HepG2 (cell line): ENCODE results near the gene ARPC1A. TPM values are rescaled to one million over a fixed set of nuclear protein-coding genes. Genes with fewer than 3 reads are reported as not detected.

Experiments used
- ATM ChIP-seq: fragments of 450-650 bp; IDR thresholded peaks from 2 replicates; pipeline ENCODE4 v1.7.1; 2017; ENCODE audit warnings: mild to moderate bottlenecking, borderline replicate concordance
- BHLHE40 ChIP-seq: IDR thresholded peaks from 2 replicates; pipeline ENCODE4 v1.6.1; 2011; ENCODE audit warnings: low read length, improper control_type of control experiment
- CREBL2 ChIP-seq: sonication (generic); formaldehyde crosslinking; IDR thresholded peaks from 2 replicates; pipeline ENCODE4 v1.8.1; 2023; ENCODE audit warnings: missing genetic modification reagents, mild to moderate bottlenecking, borderline replicate concordance
- GPN1 ChIP-seq: sonication (generic); formaldehyde crosslinking; IDR thresholded peaks from 2 replicates; pipeline ENCODE4 v1.5.1; 2020; ENCODE audit warnings: missing genetic modification reagents, borderline replicate concordance
- MTF2 ChIP-seq: sonication (generic); formaldehyde crosslinking; IDR thresholded peaks from 2 replicates; pipeline ENCODE4 v1.5.0; 2020; ENCODE audit warnings: missing genetic modification reagents, borderline replicate concordance
- MYNN ChIP-seq: sonication (generic); formaldehyde crosslinking; IDR thresholded peaks from 2 replicates; pipeline ENCODE4 v1.4.0; 2020; ENCODE audit warnings: mild to moderate bottlenecking, low read depth, missing genetic modification reagents
- NFATC3 ChIP-seq: sonication (generic); formaldehyde crosslinking; IDR thresholded peaks from 2 replicates; pipeline ENCODE4 v1.5.1; 2020; ENCODE audit warnings: mild to moderate bottlenecking, missing genetic modification reagents
- NFRKB ChIP-seq: fragments of 450-650 bp; IDR thresholded peaks from 2 replicates; pipeline ENCODE4 v1.6.1; 2017
- POGZ ChIP-seq: sonication (generic); formaldehyde crosslinking; IDR thresholded peaks from 2 replicates; pipeline ENCODE4 v1.4.0; 2020; ENCODE audit warnings: mild to moderate bottlenecking, missing genetic modification reagents
- STAT6 ChIP-seq: sonication (generic); formaldehyde crosslinking; IDR thresholded peaks from 2 replicates; pipeline ENCODE4 v1.4.0; 2020; ENCODE audit warnings: missing genetic modification reagents, mild to moderate bottlenecking, borderline replicate concordance
- TFAP4 ChIP-seq: sonication (generic); IDR thresholded peaks from 2 replicates; pipeline ENCODE4 v1.6.1; 2016; ENCODE audit warnings: low read depth, borderline replicate concordance
- ZNF441 ChIP-seq: sonication (generic); formaldehyde crosslinking; IDR thresholded peaks from 2 replicates; pipeline ENCODE4 v1.7.0; 2021; ENCODE audit warnings: missing genetic modification reagents, borderline replicate concordance
- ZNF841 ChIP-seq: sonication (generic); formaldehyde crosslinking; IDR thresholded peaks from 2 replicates; pipeline ENCODE4 v1.8.1; 2023; ENCODE audit warnings: missing genetic modification reagents, borderline replicate concordance
- ZNF883 ChIP-seq: sonication (generic); formaldehyde crosslinking; IDR thresholded peaks from 2 replicates; pipeline ENCODE4 v1.5.1; 2020; ENCODE audit warnings: mild to moderate bottlenecking, missing genetic modification reagents; ENCODE audit errors: not compliant biosample characterization
- polyA plus RNA-seq, 8 experiments: library from polyadenylated mRNA; depleted of rRNA in 3 of 8; stranded (reverse) in 7 of 8; unstranded in 1 of 8; fragments of >200 nt; fragmentation: Illumina TruSeq in 4 of 8; extraction: Trizol in 4 of 8; gene quantifications; 2 replicates each; pipeline versions ENCODE4 v1.2.1 to v1.2.3, GENCODE V29; 2011 to 2016; ENCODE audit warnings: low read depth in 4 of 8, missing spikeins in 1 of 8, mixed read lengths in 1 of 8; ENCODE audit not compliant: insufficient read depth in 1 of 8
- total RNA-seq, 5 experiments: library from RNA; depleted of rRNA; stranded (reverse); fragments of >200 nt; fragmentation: Illumina TruSeq; extraction: Trizol; gene quantifications; 2 replicates each; pipeline ENCODE4 v1.2.3, GENCODE V29; 2016; ENCODE audit warnings: low read depth in 1 of 5
- TF ChIP-seq, protein P1 (sequence below): sonication (generic); formaldehyde crosslinking; IDR thresholded peaks from 2 replicates; pipeline ENCODE4 v1.8.1; 2023; ENCODE audit warnings: mild to moderate bottlenecking, missing genetic modification reagents
- TF ChIP-seq, protein P2 (sequence below): sonication (generic); formaldehyde crosslinking; IDR thresholded peaks from 2 replicates; pipeline ENCODE4 v1.4.0; 2020; ENCODE audit warnings: mild to moderate bottlenecking, missing genetic modification reagents
- TF ChIP-seq, protein P3 (sequence below): sonication (generic); formaldehyde crosslinking; IDR thresholded peaks from 2 replicates; pipeline ENCODE4 v1.5.0; 2020; ENCODE audit warnings: mild to moderate bottlenecking, missing genetic modification reagents
- TF ChIP-seq, protein P4 (sequence below): sonication (generic); formaldehyde crosslinking; IDR thresholded peaks from 2 replicates; pipeline ENCODE4 v1.4.0; 2020; ENCODE audit warnings: missing genetic modification reagents

The ARPC1A gene
- total and polyA plus RNA-seq, 2 of the 13 experiments (the other 11 are each of a cell fraction or from before 2014, with no cell fraction given): 44.3 to 88.5 TPM

DNA sequence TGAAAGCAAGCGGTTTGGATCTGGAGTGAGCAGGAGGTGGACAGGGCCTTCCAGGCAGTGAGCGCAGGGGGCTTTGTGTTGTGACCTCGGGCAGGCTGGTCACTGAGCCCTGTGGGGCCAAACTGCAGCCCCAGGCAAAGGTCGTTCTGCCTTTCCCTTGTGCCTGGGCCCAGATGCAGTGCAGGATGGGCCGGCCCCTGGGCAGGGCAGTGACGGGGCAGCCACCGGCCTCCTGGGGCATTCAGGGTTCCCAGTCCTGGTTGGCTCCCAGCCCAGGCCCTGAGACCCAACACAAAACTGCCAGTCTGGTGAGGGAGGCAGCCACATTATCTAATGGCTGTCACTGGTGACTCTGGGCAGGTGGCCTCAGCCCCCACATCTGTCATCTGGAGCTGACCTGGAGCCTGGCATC lies 56.0 kb downstream of the ARPC1A start (continued):
- TF ChIP-seq, protein P1, sequence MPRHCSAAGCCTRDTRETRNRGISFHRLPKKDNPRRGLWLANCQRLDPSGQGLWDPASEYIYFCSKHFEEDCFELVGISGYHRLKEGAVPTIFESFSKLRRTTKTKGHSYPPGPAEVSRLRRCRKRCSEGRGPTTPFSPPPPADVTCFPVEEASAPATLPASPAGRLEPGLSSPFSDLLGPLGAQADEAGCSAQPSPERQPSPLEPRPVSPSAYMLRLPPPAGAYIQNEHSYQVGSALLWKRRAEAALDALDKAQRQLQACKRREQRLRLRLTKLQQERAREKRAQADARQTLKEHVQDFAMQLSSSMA (CRISPR knock-in tag): no peak
- TF ChIP-seq BHLHE40 (no peak), NFATC3 (no peak), POGZ (CRISPR knock-in tag) (no peak), ATM (no peak), GPN1 (CRISPR knock-in tag) (no peak), CREBL2 (no peak), ZNF841 (CRISPR knock-in tag) (no peak), MTF2 (CRISPR knock-in tag) (no peak), STAT6 (CRISPR knock-in tag) (no peak), MYNN (CRISPR knock-in tag) (no peak), NFRKB (no peak), ZNF883 (CRISPR knock-in tag) (no peak), TFAP4 (no peak; the same call in 1 of the 2 replicates), ZNF441 (no peak)
- TF ChIP-seq, protein P2, sequence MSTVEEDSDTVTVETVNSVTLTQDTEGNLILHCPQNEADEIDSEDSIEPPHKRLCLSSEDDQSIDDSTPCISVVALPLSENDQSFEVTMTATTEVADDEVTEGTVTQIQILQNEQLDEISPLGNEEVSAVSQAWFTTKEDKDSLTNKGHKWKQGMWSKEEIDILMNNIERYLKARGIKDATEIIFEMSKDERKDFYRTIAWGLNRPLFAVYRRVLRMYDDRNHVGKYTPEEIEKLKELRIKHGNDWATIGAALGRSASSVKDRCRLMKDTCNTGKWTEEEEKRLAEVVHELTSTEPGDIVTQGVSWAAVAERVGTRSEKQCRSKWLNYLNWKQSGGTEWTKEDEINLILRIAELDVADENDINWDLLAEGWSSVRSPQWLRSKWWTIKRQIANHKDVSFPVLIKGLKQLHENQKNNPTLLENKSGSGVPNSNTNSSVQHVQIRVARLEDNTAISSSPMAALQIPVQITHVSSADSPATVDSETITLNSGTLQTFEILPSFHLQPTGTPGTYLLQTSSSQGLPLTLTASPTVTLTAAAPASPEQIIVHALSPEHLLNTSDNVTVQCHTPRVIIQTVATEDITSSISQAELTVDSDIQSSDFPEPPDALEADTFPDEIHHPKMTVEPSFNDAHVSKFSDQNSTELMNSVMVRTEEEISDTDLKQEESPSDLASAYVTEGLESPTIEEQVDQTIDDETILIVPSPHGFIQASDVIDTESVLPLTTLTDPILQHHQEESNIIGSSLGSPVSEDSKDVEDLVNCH (CRISPR knock-in tag): no peak
- TF ChIP-seq, protein P3, sequence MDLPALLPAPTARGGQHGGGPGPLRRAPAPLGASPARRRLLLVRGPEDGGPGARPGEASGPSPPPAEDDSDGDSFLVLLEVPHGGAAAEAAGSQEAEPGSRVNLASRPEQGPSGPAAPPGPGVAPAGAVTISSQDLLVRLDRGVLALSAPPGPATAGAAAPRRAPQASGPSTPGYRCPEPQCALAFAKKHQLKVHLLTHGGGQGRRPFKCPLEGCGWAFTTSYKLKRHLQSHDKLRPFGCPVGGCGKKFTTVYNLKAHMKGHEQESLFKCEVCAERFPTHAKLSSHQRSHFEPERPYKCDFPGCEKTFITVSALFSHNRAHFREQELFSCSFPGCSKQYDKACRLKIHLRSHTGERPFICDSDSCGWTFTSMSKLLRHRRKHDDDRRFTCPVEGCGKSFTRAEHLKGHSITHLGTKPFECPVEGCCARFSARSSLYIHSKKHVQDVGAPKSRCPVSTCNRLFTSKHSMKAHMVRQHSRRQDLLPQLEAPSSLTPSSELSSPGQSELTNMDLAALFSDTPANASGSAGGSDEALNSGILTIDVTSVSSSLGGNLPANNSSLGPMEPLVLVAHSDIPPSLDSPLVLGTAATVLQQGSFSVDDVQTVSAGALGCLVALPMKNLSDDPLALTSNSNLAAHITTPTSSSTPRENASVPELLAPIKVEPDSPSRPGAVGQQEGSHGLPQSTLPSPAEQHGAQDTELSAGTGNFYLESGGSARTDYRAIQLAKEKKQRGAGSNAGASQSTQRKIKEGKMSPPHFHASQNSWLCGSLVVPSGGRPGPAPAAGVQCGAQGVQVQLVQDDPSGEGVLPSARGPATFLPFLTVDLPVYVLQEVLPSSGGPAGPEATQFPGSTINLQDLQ (CRISPR knock-in tag): no peak
- TF ChIP-seq, protein P4, sequence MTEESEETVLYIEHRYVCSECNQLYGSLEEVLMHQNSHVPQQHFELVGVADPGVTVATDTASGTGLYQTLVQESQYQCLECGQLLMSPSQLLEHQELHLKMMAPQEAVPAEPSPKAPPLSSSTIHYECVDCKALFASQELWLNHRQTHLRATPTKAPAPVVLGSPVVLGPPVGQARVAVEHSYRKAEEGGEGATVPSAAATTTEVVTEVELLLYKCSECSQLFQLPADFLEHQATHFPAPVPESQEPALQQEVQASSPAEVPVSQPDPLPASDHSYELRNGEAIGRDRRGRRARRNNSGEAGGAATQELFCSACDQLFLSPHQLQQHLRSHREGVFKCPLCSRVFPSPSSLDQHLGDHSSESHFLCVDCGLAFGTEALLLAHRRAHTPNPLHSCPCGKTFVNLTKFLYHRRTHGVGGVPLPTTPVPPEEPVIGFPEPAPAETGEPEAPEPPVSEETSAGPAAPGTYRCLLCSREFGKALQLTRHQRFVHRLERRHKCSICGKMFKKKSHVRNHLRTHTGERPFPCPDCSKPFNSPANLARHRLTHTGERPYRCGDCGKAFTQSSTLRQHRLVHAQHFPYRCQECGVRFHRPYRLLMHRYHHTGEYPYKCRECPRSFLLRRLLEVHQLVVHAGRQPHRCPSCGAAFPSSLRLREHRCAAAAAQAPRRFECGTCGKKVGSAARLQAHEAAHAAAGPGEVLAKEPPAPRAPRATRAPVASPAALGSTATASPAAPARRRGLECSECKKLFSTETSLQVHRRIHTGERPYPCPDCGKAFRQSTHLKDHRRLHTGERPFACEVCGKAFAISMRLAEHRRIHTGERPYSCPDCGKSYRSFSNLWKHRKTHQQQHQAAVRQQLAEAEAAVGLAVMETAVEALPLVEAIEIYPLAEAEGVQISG (CRISPR knock-in tag): 0 out of 2 replicates have a peak, but pooled peaks have one; percentile 11
